GM18505 (cell line): ENCODE results near the gene PIGW.

Experiments
- ATAC-seq: cut with Tn5 transposase; IDR thresholded peaks from one replicate; pipeline ENCODE4 v1.9.1; 2021; ENCODE audit not compliant: unreplicated experiment
- POLR2A ChIP-seq: IDR thresholded peaks from 4 replicates; pipeline ENCODE4 v1.6.1; 2011; ENCODE audit warnings: borderline replicate concordance; ENCODE audit not compliant: insufficient read depth, insufficient read length; ENCODE audit errors: extremely low read depth

PIGW gene

DNA sequence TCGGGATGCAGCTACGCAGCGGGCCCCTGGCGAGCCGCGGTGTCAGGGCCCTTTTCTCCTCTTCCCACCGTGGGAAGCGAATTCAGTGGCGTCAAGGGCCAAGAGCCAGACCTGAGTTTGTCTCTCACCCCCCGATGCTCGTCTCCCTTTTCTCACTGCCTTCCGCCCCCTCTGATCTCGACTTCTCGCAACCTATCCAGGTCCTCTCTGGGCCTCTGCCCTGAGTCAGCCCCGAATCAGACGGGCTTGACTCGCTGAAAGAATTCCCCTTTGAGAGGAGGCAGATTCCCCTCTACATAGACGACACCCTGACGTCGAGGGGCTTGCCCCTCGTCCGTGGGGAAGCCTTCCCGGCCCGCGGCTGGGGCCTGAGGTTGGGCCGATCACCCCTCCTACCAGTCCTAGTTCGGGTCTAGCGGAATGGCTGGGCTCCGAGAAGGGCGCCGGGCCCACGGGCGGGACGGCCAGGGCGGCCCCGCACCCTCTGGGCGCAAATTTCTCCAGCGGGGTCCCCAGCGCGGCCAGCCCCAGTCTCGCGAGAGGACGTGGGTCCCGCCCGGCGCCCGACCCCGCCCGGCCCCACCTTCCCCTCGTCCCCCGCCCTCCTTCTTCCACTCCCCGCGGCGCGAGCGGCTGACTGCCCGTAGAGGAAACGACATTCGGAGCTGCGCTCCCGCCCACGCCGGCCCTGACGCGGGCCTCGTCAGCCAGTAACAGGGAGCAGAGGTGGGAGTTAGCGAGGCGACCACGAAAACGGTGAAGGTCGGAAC, 9.7 kb downstream of the PIGW start, which contains the start of gene GGNBP2:
GGNBP2 (plus strand) TSS at position 613 of the 770 bp plus-strand sequence. CDS start 806 bp downstream, outside the sequence.
- peak; percentile 87 for TF ChIP-seq POLR2A
- ATAC-seq, result peak; percentile 55

DNA sequence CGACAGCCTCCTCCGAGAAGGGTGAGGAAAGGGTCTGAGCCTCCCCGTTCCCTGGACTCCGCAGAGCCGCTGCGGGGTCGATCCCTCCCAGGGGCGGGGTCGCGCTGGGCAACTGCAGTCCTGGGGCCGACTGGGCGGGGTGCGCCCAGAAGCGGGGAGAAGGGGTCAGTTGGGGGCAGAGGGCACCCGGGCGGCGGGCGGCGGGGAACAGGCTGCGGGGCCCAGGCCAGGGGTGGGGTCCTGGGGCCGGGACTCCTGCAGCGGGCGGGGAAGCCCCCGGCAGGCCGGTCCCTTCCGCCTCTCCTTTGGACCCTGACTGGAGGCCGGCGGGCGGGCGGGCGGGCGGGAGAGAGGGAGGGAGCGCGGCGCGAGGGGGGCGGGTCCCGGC, 10.3 kb downstream of the PIGW start:
- ATAC-seq, result peak; percentile 34
- TF ChIP-seq POLR2A, result no peak

GRCh38 chr17:36545465-36546417, 11.0 kb downstream of the PIGW start:
- ATAC-seq, result peak; percentile 56
- peak; percentile 30 for TF ChIP-seq POLR2A

DNA sequence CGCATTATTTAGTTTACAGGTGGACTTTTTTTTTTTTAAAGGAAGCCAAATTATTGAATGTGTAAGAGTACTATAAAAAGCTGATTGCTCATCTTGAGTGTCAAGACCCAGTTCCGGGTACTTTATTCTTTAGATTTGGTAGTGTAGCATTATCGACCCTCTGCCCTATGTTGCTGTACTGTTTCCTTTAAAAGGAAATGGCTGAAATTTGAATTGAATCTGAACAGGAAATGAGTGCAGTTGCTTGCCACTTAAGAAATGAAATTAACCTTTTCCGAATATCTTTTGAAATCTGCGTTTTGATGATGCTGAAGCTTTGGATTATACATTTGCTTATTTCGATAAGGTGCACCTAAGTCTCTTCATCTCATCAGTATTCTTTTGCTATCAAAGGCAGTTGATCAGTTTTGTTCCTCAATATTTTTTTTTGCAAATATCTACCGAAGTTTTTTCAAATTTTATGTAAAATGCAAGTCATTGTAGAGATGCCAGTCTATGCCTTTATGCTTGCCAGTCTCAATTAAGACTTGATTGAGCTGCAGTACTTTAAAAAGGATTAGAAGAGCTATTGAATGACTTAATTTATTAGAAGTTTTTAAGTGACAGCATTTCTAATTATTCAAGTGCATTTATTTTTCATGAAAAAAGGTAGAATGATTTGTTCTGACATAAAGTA, 11.8 kb downstream of the PIGW start:
- no peak for ATAC-seq
- no peak for TF ChIP-seq POLR2A

- no peak for ATAC-seq
Measured at GRCh38 chr17:36547776-36548175, 13.0 kb downstream of the PIGW start.

DNA sequence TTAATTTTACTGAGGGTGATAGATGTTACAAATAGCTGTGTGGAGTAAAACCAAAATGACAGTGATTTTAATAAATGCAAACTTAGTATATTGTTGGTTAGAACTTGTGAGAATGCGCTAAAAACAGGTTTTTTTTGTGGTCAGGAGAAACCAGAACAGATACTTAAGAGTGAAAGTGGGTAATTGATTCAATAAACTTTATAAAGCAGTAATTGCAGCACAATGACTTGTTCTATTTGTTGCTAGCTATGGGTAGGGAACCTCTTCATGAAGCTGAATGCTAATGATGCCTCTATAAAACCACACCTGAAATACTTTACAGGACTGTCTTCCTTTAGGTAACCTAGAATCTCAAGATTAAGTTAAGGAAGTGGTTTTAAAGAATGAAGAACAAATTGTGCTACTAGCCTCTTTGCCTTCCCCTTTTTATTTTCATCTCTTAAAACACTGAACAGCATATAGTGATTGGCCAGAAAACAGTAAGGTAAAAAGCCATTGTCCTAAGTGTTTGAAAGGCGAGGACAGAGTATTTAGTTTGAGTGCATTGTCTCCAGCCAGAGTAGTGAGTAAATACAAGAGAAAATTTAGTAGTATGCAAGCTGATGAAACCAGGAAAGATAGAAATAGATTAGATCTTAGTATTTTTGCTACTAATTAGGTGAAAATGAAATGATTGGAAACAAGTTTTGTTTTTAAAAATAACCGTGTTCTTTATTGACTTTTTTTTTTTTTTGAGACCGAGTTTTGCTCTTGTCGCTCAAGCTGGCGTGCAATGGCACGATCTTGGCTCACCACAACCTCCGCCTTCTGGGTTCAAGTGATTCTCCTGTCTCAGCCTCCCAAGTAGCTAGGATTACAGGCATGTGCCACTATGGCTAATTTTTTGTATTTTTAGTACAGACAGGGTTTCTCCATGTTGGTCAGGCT, 16.0 kb downstream of the PIGW start:
- no peak for ATAC-seq
- no peak for TF ChIP-seq POLR2A

More at GRCh38 chr17:36547776-36548175, 13.0 kb downstream of the PIGW start:
- no peak for TF ChIP-seq POLR2A

- TF ChIP-seq POLR2A, result no peak
- no peak for ATAC-seq
Measured at GRCh38 chr17:36553459-36553858, 18.7 kb downstream of the PIGW start.

DNA sequence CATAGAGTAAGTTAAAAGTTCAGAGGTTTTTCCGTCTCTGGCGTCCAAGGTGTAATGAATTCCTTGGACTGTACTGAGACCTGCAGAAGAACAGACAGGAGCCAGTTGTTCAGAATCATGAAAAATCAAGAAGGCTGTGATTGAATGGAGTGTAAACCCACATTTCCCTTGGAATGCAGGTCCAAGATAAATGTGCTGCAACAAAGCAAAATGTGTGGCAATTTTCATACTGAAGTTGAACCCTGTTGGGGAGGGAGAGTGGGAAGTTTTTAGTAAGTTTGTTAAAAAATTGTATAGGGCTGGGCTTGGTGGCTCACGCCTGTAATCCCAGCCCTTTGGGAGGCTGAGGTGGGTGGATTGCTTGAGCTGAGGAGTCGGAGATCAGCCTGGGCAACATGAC, 31.3 kb downstream of the PIGW start:
- ATAC-seq, result no peak
- TF ChIP-seq POLR2A, result no peak

DNA sequence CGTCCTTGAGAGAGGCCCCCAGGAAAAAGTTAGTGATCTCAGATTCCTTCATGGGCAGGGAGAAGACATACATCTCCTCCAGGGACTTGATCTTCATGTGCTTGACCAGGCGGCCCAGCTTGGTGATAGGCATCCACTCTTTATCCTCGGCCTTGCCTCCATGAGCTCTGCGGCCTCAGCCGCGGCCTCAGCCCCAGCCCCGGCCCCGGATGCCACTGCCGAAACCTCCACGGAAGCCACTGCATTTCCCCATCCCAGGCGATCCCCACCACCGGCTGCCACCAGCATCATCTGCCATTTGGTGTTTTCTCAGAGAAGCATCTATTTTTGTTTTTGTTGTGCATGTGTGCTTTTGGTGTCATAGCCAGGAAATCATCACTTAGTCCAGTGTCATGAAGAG, 40.2 kb downstream of the PIGW start:
- no peak for ATAC-seq
- no peak for TF ChIP-seq POLR2A

DNA sequence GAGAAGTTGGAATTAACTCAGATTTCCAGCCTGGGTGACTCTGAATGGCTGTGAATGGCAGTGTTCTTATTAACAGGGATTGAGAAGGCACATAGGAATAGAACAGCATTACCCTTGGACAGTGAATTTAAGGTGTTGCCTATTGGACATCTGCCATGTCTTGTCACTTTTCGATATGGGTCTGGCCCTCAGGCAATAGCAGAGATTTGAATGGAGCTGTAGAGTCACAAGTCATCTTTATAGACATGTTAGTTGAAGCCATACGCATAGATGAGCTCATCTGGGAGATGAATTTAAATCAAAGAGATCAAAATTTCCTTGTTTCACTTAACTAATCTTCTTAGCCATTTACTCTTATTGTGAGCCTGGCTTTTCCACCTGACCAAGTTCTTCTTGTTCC, 42.0 kb downstream of the PIGW start:
- no peak for TF ChIP-seq POLR2A
- ATAC-seq, result no peak

- TF ChIP-seq POLR2A, result no peak
- ATAC-seq, result no peak
Measured at GRCh38 chr17:36578671-36579070, 43.9 kb downstream of the PIGW start.

DNA sequence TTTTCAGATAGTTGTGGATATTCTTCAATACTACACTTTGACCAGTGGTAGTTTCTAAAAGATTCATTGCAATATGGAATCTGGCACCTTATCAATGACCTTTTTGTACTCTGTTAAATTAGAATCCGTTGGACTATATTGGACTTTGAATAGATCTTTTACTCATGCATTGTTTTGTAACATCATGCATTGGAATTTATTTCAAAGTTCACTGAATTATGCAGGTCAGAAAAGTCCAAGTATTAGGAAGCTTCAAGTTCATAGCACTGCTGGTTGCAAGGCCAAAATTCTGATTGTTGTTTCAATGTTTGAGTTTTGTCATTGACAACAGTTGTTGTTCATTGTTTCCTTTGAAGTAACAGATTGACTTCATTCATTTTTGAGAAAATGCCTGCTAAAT, 49.0 kb downstream of the PIGW start:
- ATAC-seq, result no peak
- no peak for TF ChIP-seq POLR2A
